OCI-LY3 (cell line): ENCODE data around the gene PPP2R2C.

Experiments
- H2AFZ ChIP-seq: fragments of 200-600, 300-600 bp; shearing (Covaris generic); 2 replicates; pipeline ENCODE4 v1.6.0; 2014; ENCODE audit warnings: antibody characterized with exemption, low read depth, low read length
- H3K27ac ChIP-seq: fragments of 200-600, 300-600 bp; sonication (generic); 2 replicates; pipeline ENCODE4 v1.5.1; 2014; ENCODE audit warnings: mild to moderate bottlenecking, low read length, moderate library complexity, mixed read lengths
- H3K27me3 ChIP-seq: fragments of 200-600, 300-600 bp; sonication (generic); 2 replicates; pipeline ENCODE4 v1.6.1; 2014; ENCODE audit warnings: low read depth, low read length, mixed read lengths
- H3K36me3 ChIP-seq: fragments of 200-600, 300-600 bp; sonication (generic); replicated peaks from 2 replicates; pipeline ENCODE3; 2014; ENCODE audit warnings: low read depth, low read length, mixed read lengths
- H3K4me1 ChIP-seq: fragments of 300-600, 200-600 bp; sonication (generic); 2 replicates; pipeline ENCODE4 v1.6.1; 2014; ENCODE audit warnings: low read length, mixed read lengths
- H3K4me2 ChIP-seq: fragments of 200-600, 300-600 bp; sonication (generic); 2 replicates; pipeline ENCODE4 v1.6.1; 2014; ENCODE audit warnings: low read length, mixed read lengths
- H3K4me3 ChIP-seq: fragments of 300-600, 200-600 bp; sonication (generic); 2 replicates; pipeline ENCODE4 v1.5.1; 2014; ENCODE audit warnings: antibody characterized with exemption, mild to moderate bottlenecking, low read length, moderate library complexity
- H3K79me2 ChIP-seq: fragments of 300-600, 200-600 bp; shearing (Covaris generic); 2 replicates; pipeline ENCODE4 v1.6.1; 2014; ENCODE audit warnings: mild to moderate bottlenecking, low read length, mixed read lengths
- H3K9ac ChIP-seq: fragments of 300-600, 200-600 bp; shearing (Covaris generic); 2 replicates; pipeline ENCODE4 v1.6.0; 2014; ENCODE audit warnings: mild to moderate bottlenecking, low read length, moderate library complexity
- H3K9me3 ChIP-seq: fragments of 200-600, 300-600 bp; shearing (Covaris generic); 2 replicates; pipeline ENCODE4 v1.6.1; 2014; ENCODE audit warnings: low read length, mixed read lengths; ENCODE audit not compliant: insufficient read depth
- H4K20me1 ChIP-seq: fragments of 200-600, 300-600 bp; sonication (generic); 2 replicates; pipeline ENCODE4 v1.6.1; 2016; ENCODE audit warnings: low read length, mixed read lengths; ENCODE audit not compliant: insufficient read depth
- CTCF ChIP-seq: fragments of 200-600, 300-600 bp; sonication (generic); IDR thresholded peaks from 2 replicates; pipeline ENCODE4 v1.5.1; 2014; ENCODE audit warnings: antibody characterized with exemption, low read length, low read depth
- EZH2phosphoT487 ChIP-seq: fragments of 200-600 bp; shearing (Covaris generic); IDR thresholded peaks from 2 replicates; pipeline ENCODE4 v1.6.1; 2018; ENCODE audit warnings: antibody characterized with exemption, mixed run types, low read depth

Gene PPP2R2C

GRCh38 chr4:6420036-6420435 lies 52.4 kb downstream of the PPP2R2C start:
- Histone ChIP-seq H3K79me2 (no peaks in the 10 kb centered on the region), H3K4me3 (no peak overlapping the region), H3K36me3 (no peaks in the 10 kb centered on the region), H3K4me2 (no peak overlapping the region), H2AFZ (no peak overlapping the region), H3K27ac (no peak overlapping the region), H3K9me3 (no peaks in the 10 kb centered on the region), H4K20me1 (0 out of 2 replicates have a peak, but pooled peaks cover 3% of the 10 kb centered on the region), H3K4me1 (peaks cover 10% of the 10 kb centered on the region), H3K27me3 (no peaks in the 10 kb centered on the region), H3K9ac (no peak overlapping the region)
- no peak for TF ChIP-seq CTCF
- no peak for TF ChIP-seq EZH2phosphoT487

- Histone ChIP-seq H3K9ac (no peak overlapping the region), H3K4me1 (peaks cover 10% of the 10 kb centered on the region), H4K20me1 (0 out of 2 replicates have a peak, but pooled peaks cover 3% of the 10 kb centered on the region), H3K79me2 (no peaks in the 10 kb centered on the region), H3K27me3 (no peaks in the 10 kb centered on the region), H3K9me3 (no peaks in the 10 kb centered on the region), H3K27ac (no peak overlapping the region), H3K36me3 (no peaks in the 10 kb centered on the region), H2AFZ (no peak overlapping the region), H3K4me2 (no peak overlapping the region), H3K4me3 (no peak overlapping the region)
- TF ChIP-seq CTCF (no peak), EZH2phosphoT487 (no peak)
Observed at GRCh38 chr4:6419452-6420028, 52.9 kb downstream of the PPP2R2C start.

- Histone ChIP-seq H3K36me3 (no peaks in the 10 kb centered on the region), H3K4me3 (no peak overlapping the region), H3K4me2 (no peak overlapping the region), H2AFZ (no peak overlapping the region), H3K9ac (no peak overlapping the region), H3K9me3 (no peaks in the 10 kb centered on the region), H3K79me2 (no peaks in the 10 kb centered on the region), H3K27ac (no peak overlapping the region), H3K27me3 (no peaks in the 10 kb centered on the region), H3K4me1 (peaks cover under 1% of the 10 kb centered on the region), H4K20me1 (no peaks in the 10 kb centered on the region)
- no peak for TF ChIP-seq CTCF
- no peak for TF ChIP-seq EZH2phosphoT487
Observed at GRCh38 chr4:6418193-6418755, 54.1 kb downstream of the PPP2R2C start.

GRCh38 chr4:6417516-6418050 lies 54.8 kb downstream of the PPP2R2C start:
- Histone ChIP-seq H3K9me3 (no peaks in the 10 kb centered on the region), H3K27ac (no peak overlapping the region), H3K36me3 (no peaks in the 10 kb centered on the region), H2AFZ (no peak overlapping the region), H3K4me1 (no peaks in the 10 kb centered on the region), H3K79me2 (no peaks in the 10 kb centered on the region), H3K4me2 (no peak overlapping the region), H3K4me3 (no peak overlapping the region), H3K9ac (no peak overlapping the region), H4K20me1 (no peaks in the 10 kb centered on the region), H3K27me3 (no peaks in the 10 kb centered on the region)
- no peak for TF ChIP-seq EZH2phosphoT487
- TF ChIP-seq CTCF: no peak
